Keratinocyte (primary cell): ENCODE results near the gene ADH5. TPM values are rescaled to one million over a fixed set of nuclear protein-coding genes. Genes with fewer than 3 reads are reported as not detected.
"Not testable (repeated sequence)": the region's sequence is repeated elsewhere in the genome, so short reads cannot be mapped to it uniquely, and the experiment has no call there.

ENCODE experiments used
- DNase-seq: peaks from one replicate; pipeline ENCODE4 v3.0.0-alpha.2; 2011; ENCODE audit warnings: low read depth, missing footprints, low spot score
- FAIRE-seq: peaks from 2 replicates; lab custom pipeline; 2011; peaks lifted over from hg19 to GRCh38; lab: Jason Lieb, UNC
- H2AFZ ChIP-seq: 2 replicates; pipeline ENCODE4 v1.6.0; 2012; ENCODE audit warnings: low read length, control low read depth, inconsistent platforms; ENCODE audit not compliant: control insufficient read depth
- H3K27ac ChIP-seq: 2 replicates; pipeline ENCODE4 v1.5.1; 2011; ENCODE audit warnings: low read length; ENCODE audit not compliant: control insufficient read depth, insufficient read depth
- H3K27me3 ChIP-seq: 3 replicates; pipeline ENCODE4 v1.6.0; 2011; ENCODE audit warnings: low read length; ENCODE audit not compliant: control insufficient read depth, insufficient read depth; ENCODE audit errors: extremely low read depth
- H3K36me3 ChIP-seq, 2 experiments: 2 replicates in 1 of 2; 3 replicates in 1 of 2; pipeline ENCODE4 v1.5.1; 2011; ENCODE audit warnings: low read length in 2 of 2, mild to moderate bottlenecking in 1 of 2; ENCODE audit not compliant: control insufficient read depth in 2 of 2, insufficient read depth in 2 of 2; ENCODE audit errors: extremely low read depth in 1 of 2
- H3K4me1 ChIP-seq: 3 replicates; pipeline ENCODE4 v1.5.1; 2011; ENCODE audit warnings: low read length; ENCODE audit not compliant: control insufficient read depth, insufficient read depth; ENCODE audit errors: extremely low read depth
- H3K4me2 ChIP-seq: 3 replicates; pipeline ENCODE4 v1.6.0; 2011; ENCODE audit warnings: low read depth, low read length; ENCODE audit not compliant: control insufficient read depth, insufficient read depth; ENCODE audit errors: extremely low read depth
- H3K4me3 ChIP-seq, 3 experiments: fragments of 200-600 bp in 1 of 3; sonication (generic) in 1 of 3; 2 replicates in 2 of 3; 3 replicates in 1 of 3; pipeline ENCODE4 v1.5.1; 2011 to 2016; ENCODE audit warnings: low read length in 3 of 3, mild to moderate bottlenecking in 3 of 3, control low read depth in 2 of 3, inconsistent platforms in 1 of 3, low read depth in 1 of 3, mixed read lengths in 1 of 3, mixed run types in 1 of 3, moderate library complexity in 1 of 3; ENCODE audit not compliant: control insufficient read depth in 2 of 3, insufficient read depth in 2 of 3; ENCODE audit errors: extremely low read depth in 1 of 3
- H3K79me2 ChIP-seq: 2 replicates; pipeline ENCODE4 v1.6.0; 2012; ENCODE audit warnings: low read length; ENCODE audit not compliant: control insufficient read depth, insufficient read depth
- H3K9ac ChIP-seq: 3 replicates; pipeline ENCODE4 v1.6.0; 2011; ENCODE audit warnings: low read length; ENCODE audit not compliant: control insufficient read depth, insufficient read depth; ENCODE audit errors: extremely low read depth
- H3K9me1 ChIP-seq: 3 replicates; pipeline ENCODE4 v1.6.0; 2011; ENCODE audit warnings: low read length; ENCODE audit not compliant: control insufficient read depth, insufficient read depth; ENCODE audit errors: extremely low read depth
- H3K9me3 ChIP-seq: 2 replicates; pipeline ENCODE4 v1.5.1; 2012; ENCODE audit warnings: low read depth, low read length; ENCODE audit not compliant: control insufficient read depth
- H4K20me1 ChIP-seq: 3 replicates; pipeline ENCODE4 v1.6.0; 2011; ENCODE audit warnings: low read length; ENCODE audit not compliant: control insufficient read depth, insufficient read depth; ENCODE audit errors: extremely low read depth
- CTCF ChIP-seq, 3 experiments: IDR thresholded peaks in 1 of 3; conservative IDR thresholded peaks in 1 of 3; optimal IDR thresholded peaks in 1 of 3; 2 replicates in 2 of 3; 3 replicates in 1 of 3; pipeline versions ENCODE3 to v1.5.1; 2011; ENCODE audit warnings: low read length in 3 of 3, mild to moderate bottlenecking in 3 of 3, moderate library complexity in 2 of 3, control low read depth in 1 of 3, inconsistent platforms in 1 of 3; ENCODE audit not compliant: insufficient read depth in 2 of 3; ENCODE audit errors: extremely low read depth in 1 of 3
- EZH2 ChIP-seq: IDR thresholded peaks from one replicate; pipeline ENCODE4 v1.6.1; 2012; ENCODE audit warnings: inconsistent platforms, mild to moderate bottlenecking, low read length, moderate library complexity
- dilution Hi-C: fragments of 300-500 bp; cut with MboI; formaldehyde crosslinking; loops from one replicate; pipeline ENCODE4 v1.7.0; 2020; ENCODE audit warnings: low sequenced_read_pairs; ENCODE audit not compliant: extremely low pct_ligation_motif_present
- polyA plus RNA-seq, 5 experiments: library from polyadenylated mRNA; depleted of rRNA in 3 of 5; stranded (reverse) in 3 of 5; stranded (forward) in 1 of 5; unstranded in 1 of 5; fragments of >200 nt; gene quantifications; 1 replicate in 1 of 5; 2 replicates in 3 of 5; 3 replicates in 1 of 5; pipeline versions ENCODE4 v1.2.1 to v1.2.3, GENCODE V29; 2011 to 2012; ENCODE audit warnings: missing spikeins in 2 of 5, low read depth in 1 of 5, low replicate concordance in 1 of 5

ADH5 gene
- polyA plus RNA-seq, 1 donor (not counting 4 experiments of a cell fraction or from before 2014, with no cell fraction given), result 314 TPM

GRCh38 chr4:99117876-99118693 is 29.5 kb upstream of the ADH5 start:
- Histone ChIP-seq H3K4me1 (no peaks in the 10 kb centered on the region), H3K27ac (no peak overlapping the region), H3K27me3 (no peaks in the 10 kb centered on the region), H3K4me3 (no peak overlapping the region), H3K79me2 (no peaks in the 10 kb centered on the region), H2AFZ (no peak overlapping the region), H3K9me3 (no peaks in the 10 kb centered on the region), H3K9ac (no peak overlapping the region), H3K4me2 (no peak overlapping the region), H4K20me1 (no peaks in the 10 kb centered on the region), H3K9me1 (no peaks in the 10 kb centered on the region), H3K36me3 (no peaks in the 10 kb centered on the region)
- TF ChIP-seq EZH2 (no peak), CTCF (optimal IDR thresholded peaks at IDR 0.05 in 1 of 3, IDR thresholded peaks at IDR 0.05 in 1 of 3, conservative IDR thresholded peaks at IDR 0.05 in 1 of 3; ENCODE audit: extremely low read depth in 1 of 3, insufficient read depth in 2 of 3, low read length in 3 of 3) (peak in 1 of 3 experiments; percentile 24)
- DNase-seq (no peak), FAIRE-seq (no peak)
- dilution Hi-C loops, result no loop called here

DNA sequence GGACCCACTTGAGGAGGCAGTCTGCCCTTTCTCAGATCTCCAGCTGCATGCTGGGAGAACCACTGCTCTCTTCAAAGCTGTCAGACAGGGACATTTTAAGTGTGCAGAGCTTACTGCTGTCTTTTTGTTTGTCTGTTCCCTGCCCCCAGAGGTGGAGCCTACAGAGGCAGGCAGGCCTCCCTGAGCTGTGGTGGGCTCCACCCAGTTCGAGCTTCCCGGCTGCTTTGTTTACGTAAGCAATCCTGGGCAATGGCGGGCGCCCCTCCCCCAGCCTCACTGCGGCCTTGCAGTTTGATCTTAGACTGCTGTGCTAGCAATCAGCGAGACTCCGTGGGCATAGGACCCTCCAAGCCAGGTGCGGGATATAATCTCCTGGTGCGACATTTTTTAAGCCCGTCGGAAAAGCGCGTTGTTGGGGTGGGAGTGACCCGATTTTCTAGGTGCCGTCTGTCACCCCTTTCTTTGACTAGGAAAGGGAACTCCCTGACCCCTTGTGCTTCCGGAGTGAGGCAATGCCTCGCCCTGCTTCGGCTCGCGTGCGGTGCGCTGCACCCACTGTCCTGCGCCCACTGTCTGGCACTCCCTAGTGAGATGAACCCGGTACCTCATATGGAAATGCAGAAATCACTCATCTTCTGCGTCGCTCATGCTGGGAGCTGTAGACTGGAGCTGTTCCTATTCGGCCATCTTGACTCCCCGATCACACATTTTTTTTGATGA is 28.7 kb upstream of the ADH5 start:
- H3K9me1 ChIP-seq, H3K4me1 ChIP-seq, FAIRE-seq, H3K27me3 ChIP-seq, H2AFZ ChIP-seq, H3K4me3 ChIP-seq, H3K4me2 ChIP-seq, H3K27ac ChIP-seq, dilution Hi-C loops, H4K20me1 ChIP-seq, H3K9ac ChIP-seq, DNase-seq, H3K79me2 ChIP-seq, H3K36me3 ChIP-seq, H3K9me3 ChIP-seq: not testable (repeated sequence)

DNA sequence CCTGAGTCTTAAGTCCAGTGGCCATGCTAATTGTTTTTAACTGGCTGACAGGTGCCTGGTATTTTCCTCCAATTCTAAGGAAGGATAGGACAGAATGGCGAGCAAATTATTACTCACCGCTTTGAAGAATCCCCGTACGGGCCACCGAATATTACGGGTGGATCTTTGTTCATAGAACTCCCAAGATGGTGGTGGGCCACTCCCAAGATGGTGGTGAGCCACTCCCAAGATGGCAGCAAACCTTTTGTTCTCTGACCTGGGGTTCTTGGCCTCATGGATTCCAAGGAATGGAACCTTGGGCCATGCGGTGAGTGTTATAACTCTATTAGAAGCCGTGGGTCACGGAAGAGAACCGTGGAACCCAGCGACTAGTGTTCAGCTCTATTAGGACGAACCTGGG is 20.7 kb upstream of the ADH5 start:
- dilution Hi-C loops, result not testable (repeated sequence)

More for the DNA sequence above, 20.7 kb upstream of the ADH5 start:
- not testable (repeated sequence) for H3K27ac ChIP-seq, DNase-seq, H3K9me3 ChIP-seq, H3K4me1 ChIP-seq, H3K27me3 ChIP-seq, H3K9ac ChIP-seq, H3K9me1 ChIP-seq, H2AFZ ChIP-seq, H4K20me1 ChIP-seq, H3K36me3 ChIP-seq, H3K4me2 ChIP-seq, FAIRE-seq, H3K4me3 ChIP-seq, H3K79me2 ChIP-seq
